ENCODE results near the gene PSME2. TPM values are rescaled to one million over a fixed set of nuclear protein-coding genes. Genes with fewer than 3 reads are reported as not detected.

The PSME2 gene
- total and polyA plus RNA-seq, 2 of the 13 experiments (the other 11 are each of a cell fraction or from before 2014, with no cell fraction given): 332 to 716 TPM

- TF ChIP-seq, protein P1, sequence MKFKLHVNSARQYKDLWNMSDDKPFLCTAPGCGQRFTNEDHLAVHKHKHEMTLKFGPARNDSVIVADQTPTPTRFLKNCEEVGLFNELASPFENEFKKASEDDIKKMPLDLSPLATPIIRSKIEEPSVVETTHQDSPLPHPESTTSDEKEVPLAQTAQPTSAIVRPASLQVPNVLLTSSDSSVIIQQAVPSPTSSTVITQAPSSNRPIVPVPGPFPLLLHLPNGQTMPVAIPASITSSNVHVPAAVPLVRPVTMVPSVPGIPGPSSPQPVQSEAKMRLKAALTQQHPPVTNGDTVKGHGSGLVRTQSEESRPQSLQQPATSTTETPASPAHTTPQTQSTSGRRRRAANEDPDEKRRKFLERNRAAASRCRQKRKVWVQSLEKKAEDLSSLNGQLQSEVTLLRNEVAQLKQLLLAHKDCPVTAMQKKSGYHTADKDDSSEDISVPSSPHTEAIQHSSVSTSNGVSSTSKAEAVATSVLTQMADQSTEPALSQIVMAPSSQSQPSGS (CRISPR knock-in tag; IDR thresholded peaks at IDR 0.05): no peak
- TF ChIP-seq ZNF691 (CRISPR knock-in tag; IDR thresholded peaks at IDR 0.05; ENCODE audit: borderline replicate concordance, low read depth) (peak; percentile 70; the same call in 1 of the 2 replicates), RCOR2 (CRISPR knock-in tag; IDR thresholded peaks at IDR 0.05) (no peak), RBFOX2 (IDR thresholded peaks at IDR 0.05; ENCODE audit: low read depth, low read length) (peak; percentile 44), KAT2B (IDR thresholded peaks at IDR 0.05; ENCODE audit: borderline replicate concordance, low read depth, low read length) (no peak), KAT7 (CRISPR knock-in tag; IDR thresholded peaks at IDR 0.05; ENCODE audit: borderline replicate concordance) (no peak; the same call in 1 of the 2 replicates), SMAD3 (CRISPR knock-in tag; IDR thresholded peaks at IDR 0.05) (no peak), ZNF253 (CRISPR knock-in tag; IDR thresholded peaks at IDR 0.05; ENCODE audit: borderline replicate concordance) (0 out of 2 replicates have a peak, but pooled peaks have one; percentile 40), ZNF510 (CRISPR knock-in tag; IDR thresholded peaks at IDR 0.05; ENCODE audit: low read depth) (peak; percentile 60; the same call in 1 of the 2 replicates), ZNF44 (CRISPR knock-in tag; IDR thresholded peaks at IDR 0.05) (0 out of 2 replicates have a peak, but pooled peaks have one; percentile 80), PITX1 (CRISPR knock-in tag; IDR thresholded peaks at IDR 0.05) (peak; percentile 77; the same call in 1 of the 2 replicates), ZBTB1 (CRISPR knock-in tag; IDR thresholded peaks at IDR 0.05; ENCODE audit: borderline replicate concordance) (no peak; the same call in 1 of the 2 replicates), ZNF235 (CRISPR knock-in tag; IDR thresholded peaks at IDR 0.05; ENCODE audit: borderline replicate concordance) (peak; percentile 97), ZNF225 (CRISPR knock-in tag; IDR thresholded peaks at IDR 0.05) (peak; percentile 65), SALL2 (CRISPR knock-in tag; IDR thresholded peaks at IDR 0.05) (no peak), ZNF660 (CRISPR knock-in tag; IDR thresholded peaks at IDR 0.05; ENCODE audit: borderline replicate concordance, low read depth) (0 out of 2 replicates have a peak, but pooled peaks have one; percentile 92)
- TF ChIP-seq, protein P2, sequence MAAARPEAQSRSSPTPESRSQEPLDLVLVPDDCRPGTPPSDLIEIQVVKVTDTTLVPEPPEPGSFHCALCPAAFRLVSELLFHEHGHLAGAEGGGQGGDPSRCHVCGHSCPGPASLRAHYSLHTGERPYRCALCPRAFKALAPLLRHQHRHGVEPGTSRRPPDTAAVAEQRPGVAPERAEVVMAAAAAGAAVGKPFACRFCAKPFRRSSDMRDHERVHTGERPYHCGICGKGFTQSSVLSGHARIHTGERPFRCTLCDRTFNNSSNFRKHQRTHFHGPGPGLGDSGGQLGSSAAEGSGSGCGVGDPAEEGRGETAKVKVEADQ (CRISPR knock-in tag; IDR thresholded peaks at IDR 0.05; ENCODE audit: borderline replicate concordance): no peak; the same call in 1 of the 2 replicates
- TF ChIP-seq, protein P3, sequence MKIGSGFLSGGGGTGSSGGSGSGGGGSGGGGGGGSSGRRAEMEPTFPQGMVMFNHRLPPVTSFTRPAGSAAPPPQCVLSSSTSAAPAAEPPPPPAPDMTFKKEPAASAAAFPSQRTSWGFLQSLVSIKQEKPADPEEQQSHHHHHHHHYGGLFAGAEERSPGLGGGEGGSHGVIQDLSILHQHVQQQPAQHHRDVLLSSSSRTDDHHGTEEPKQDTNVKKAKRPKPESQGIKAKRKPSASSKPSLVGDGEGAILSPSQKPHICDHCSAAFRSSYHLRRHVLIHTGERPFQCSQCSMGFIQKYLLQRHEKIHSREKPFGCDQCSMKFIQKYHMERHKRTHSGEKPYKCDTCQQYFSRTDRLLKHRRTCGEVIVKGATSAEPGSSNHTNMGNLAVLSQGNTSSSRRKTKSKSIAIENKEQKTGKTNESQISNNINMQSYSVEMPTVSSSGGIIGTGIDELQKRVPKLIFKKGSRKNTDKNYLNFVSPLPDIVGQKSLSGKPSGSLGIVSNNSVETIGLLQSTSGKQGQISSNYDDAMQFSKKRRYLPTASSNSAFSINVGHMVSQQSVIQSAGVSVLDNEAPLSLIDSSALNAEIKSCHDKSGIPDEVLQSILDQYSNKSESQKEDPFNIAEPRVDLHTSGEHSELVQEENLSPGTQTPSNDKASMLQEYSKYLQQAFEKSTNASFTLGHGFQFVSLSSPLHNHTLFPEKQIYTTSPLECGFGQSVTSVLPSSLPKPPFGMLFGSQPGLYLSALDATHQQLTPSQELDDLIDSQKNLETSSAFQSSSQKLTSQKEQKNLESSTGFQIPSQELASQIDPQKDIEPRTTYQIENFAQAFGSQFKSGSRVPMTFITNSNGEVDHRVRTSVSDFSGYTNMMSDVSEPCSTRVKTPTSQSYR (CRISPR knock-in tag; IDR thresholded peaks at IDR 0.05; ENCODE audit: borderline replicate concordance): 0 out of 2 replicates have a peak, but pooled peaks have one; percentile 26
- TF ChIP-seq, protein P4, sequence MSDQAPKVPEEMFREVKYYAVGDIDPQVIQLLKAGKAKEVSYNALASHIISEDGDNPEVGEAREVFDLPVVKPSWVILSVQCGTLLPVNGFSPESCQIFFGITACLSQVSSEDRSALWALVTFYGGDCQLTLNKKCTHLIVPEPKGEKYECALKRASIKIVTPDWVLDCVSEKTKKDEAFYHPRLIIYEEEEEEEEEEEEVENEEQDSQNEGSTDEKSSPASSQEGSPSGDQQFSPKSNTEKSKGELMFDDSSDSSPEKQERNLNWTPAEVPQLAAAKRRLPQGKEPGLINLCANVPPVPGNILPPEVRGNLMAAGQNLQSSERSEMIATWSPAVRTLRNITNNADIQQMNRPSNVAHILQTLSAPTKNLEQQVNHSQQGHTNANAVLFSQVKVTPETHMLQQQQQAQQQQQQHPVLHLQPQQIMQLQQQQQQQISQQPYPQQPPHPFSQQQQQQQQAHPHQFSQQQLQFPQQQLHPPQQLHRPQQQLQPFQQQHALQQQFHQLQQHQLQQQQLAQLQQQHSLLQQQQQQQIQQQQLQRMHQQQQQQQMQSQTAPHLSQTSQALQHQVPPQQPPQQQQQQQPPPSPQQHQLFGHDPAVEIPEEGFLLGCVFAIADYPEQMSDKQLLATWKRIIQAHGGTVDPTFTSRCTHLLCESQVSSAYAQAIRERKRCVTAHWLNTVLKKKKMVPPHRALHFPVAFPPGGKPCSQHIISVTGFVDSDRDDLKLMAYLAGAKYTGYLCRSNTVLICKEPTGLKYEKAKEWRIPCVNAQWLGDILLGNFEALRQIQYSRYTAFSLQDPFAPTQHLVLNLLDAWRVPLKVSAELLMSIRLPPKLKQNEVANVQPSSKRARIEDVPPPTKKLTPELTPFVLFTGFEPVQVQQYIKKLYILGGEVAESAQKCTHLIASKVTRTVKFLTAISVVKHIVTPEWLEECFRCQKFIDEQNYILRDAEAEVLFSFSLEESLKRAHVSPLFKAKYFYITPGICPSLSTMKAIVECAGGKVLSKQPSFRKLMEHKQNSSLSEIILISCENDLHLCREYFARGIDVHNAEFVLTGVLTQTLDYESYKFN (CRISPR knock-in tag; conservative IDR thresholded peaks at IDR 0.05): no peak
These were observed 1.5 kb upstream of the PSME2 start (continued) for GRCh38 chr14:24147761-24148428.
